GM23338 (cell line): ENCODE results near the gene ZBED5. TPM values are rescaled to one million over a fixed set of nuclear protein-coding genes. Genes with fewer than 3 reads are reported as not detected.

Experiments
- ATAC-seq: fragments of 200-7000 bp; cut with Tn5 transposase; 3 replicates; pipeline ENCODE4 v1.9.1; 2020
- DNase-seq: peaks from one replicate; pipeline ENCODE4 v3.0.0-alpha.2; 2015; ENCODE audit warnings: low spot score
- H2AFZ ChIP-seq: fragments of 200-600 bp; sonication (generic); 2 replicates; pipeline ENCODE4 v1.8.0; 2016; ENCODE audit warnings: antibody characterized with exemption, mild to moderate bottlenecking, moderate library complexity
- H3F3A ChIP-seq: fragments of 200-600 bp; sonication (generic); replicated peaks from 2 replicates; pipeline ENCODE4 v1.8.0; 2017; ENCODE audit warnings: antibody characterized with exemption, mixed run types, low read depth
- H3K27ac ChIP-seq: fragments of 200-600 bp; sonication (generic); 2 replicates; pipeline ENCODE4 v1.6.1; 2016; ENCODE audit warnings: low read depth
- H3K27me3 ChIP-seq: fragments of 200-600 bp; sonication (generic); 2 replicates; pipeline ENCODE4 v1.8.0; 2016; ENCODE audit warnings: mild to moderate bottlenecking, mixed run types, moderate library complexity; ENCODE audit not compliant: insufficient read depth
- H3K36me3 ChIP-seq: fragments of 200-600 bp; sonication (generic); 2 replicates; pipeline ENCODE4 v1.8.0; 2016; ENCODE audit warnings: mild to moderate bottlenecking; ENCODE audit not compliant: insufficient read depth
- H3K4me1 ChIP-seq: fragments of 200-600 bp; sonication (generic); 2 replicates; pipeline ENCODE4 v1.8.0; 2016; ENCODE audit warnings: mild to moderate bottlenecking, moderate library complexity; ENCODE audit not compliant: insufficient read depth
- H3K4me2 ChIP-seq: fragments of 200-600 bp; sonication (generic); 2 replicates; pipeline ENCODE4 v1.7.1; 2017; ENCODE audit warnings: mixed run types
- H3K4me3 ChIP-seq: fragments of 200-600 bp; sonication (generic); 2 replicates; pipeline ENCODE4 v1.6.1; 2016; ENCODE audit warnings: mixed run types
- H3K79me2 ChIP-seq: fragments of 200-600 bp; sonication (generic); replicated peaks from 2 replicates; pipeline ENCODE4 v1.8.0; 2017; ENCODE audit warnings: mild to moderate bottlenecking; ENCODE audit not compliant: insufficient read depth
- H3K9me2 ChIP-seq: fragments of 200-600 bp; sonication (generic); 2 replicates; pipeline ENCODE4 v1.8.0; 2017; ENCODE audit not compliant: insufficient read depth
- H4K20me1 ChIP-seq: fragments of 200-600 bp; sonication (generic); replicated peaks from 2 replicates; pipeline ENCODE4 v1.8.0; 2017; ENCODE audit warnings: mild to moderate bottlenecking; ENCODE audit not compliant: insufficient read depth
- H3K27ac Mint-ChIP-seq: 2 replicates; pipeline ENCODE4 v1.8.0; 2020; ENCODE audit warnings: inconsistent platforms, mild to moderate bottlenecking, moderate library complexity, mixed read lengths
- H3K27me3 Mint-ChIP-seq: 3 replicates; pipeline ENCODE4 v1.8.0; 2022; ENCODE audit warnings: low read depth, mild to moderate bottlenecking, moderate library complexity, mixed read lengths, inconsistent platforms; ENCODE audit not compliant: insufficient read depth, poor library complexity
- H3K36me3 Mint-ChIP-seq: 3 replicates; pipeline ENCODE4 v1.8.0; 2021; ENCODE audit warnings: low read depth, mild to moderate bottlenecking, inconsistent platforms, moderate library complexity, mixed read lengths
- H3K4me1 Mint-ChIP-seq: 3 replicates; pipeline ENCODE4 v1.8.0; 2020; ENCODE audit warnings: mild to moderate bottlenecking, inconsistent platforms, mixed read lengths
- H3K4me3 Mint-ChIP-seq: 3 replicates; pipeline ENCODE4 v1.8.0; 2021; ENCODE audit warnings: moderate library complexity, mild to moderate bottlenecking, inconsistent platforms, mixed read lengths
- H3K9me3 Mint-ChIP-seq: 3 replicates; pipeline ENCODE4 v1.8.0; 2020; ENCODE audit warnings: moderate library complexity, mild to moderate bottlenecking, inconsistent platforms, mixed read lengths
- CREB1 ChIP-seq: fragments of 250-450 bp; sonication (Bioruptor Pico); IDR thresholded peaks from 2 replicates; pipeline ENCODE4 v1.5.0; 2020; ENCODE audit warnings: low read depth, mild to moderate bottlenecking, moderate library complexity
- CTCF ChIP-seq, 2 experiments: fragments of 200-600 bp in 1 of 2; sonication (generic) in 1 of 2; conservative IDR thresholded peaks; 2 replicates each; pipeline versions ENCODE4 v1.5.1 to v1.6.1; 2016 to 2017; ENCODE audit warnings: antibody characterized with exemption in 2 of 2, low read depth in 2 of 2, mild to moderate bottlenecking in 2 of 2, moderate library complexity in 1 of 2
- ETS1 ChIP-seq: IDR thresholded peaks from 2 replicates; pipeline ENCODE4 v1.6.1; 2016; ENCODE audit warnings: antibody characterized with exemption
- EZH2phosphoT487 ChIP-seq: fragments of 200-600 bp; sonication (generic); IDR thresholded peaks from one replicate; pipeline ENCODE4 v1.8.1; 2018; ENCODE audit warnings: antibody characterized with exemption; ENCODE audit not compliant: unreplicated experiment
- JUNB ChIP-seq: IDR thresholded peaks from one replicate; pipeline ENCODE4 v1.6.1; 2016; ENCODE audit warnings: antibody characterized with exemption; ENCODE audit not compliant: unreplicated experiment
- NANOG ChIP-seq: IDR thresholded peaks from 2 replicates; pipeline ENCODE4 v1.6.1; 2016; ENCODE audit warnings: antibody characterized with exemption, borderline replicate concordance
- POLR2AphosphoS5 ChIP-seq: IDR thresholded peaks from 2 replicates; pipeline ENCODE4 v1.6.1; 2016; ENCODE audit warnings: antibody characterized with exemption, low read depth
- REST ChIP-seq: IDR thresholded peaks from one replicate; pipeline ENCODE4 v1.6.1; 2018; ENCODE audit warnings: antibody characterized with exemption; ENCODE audit not compliant: unreplicated experiment
- ZNF114 ChIP-seq: fragments of 250-450 bp; sonication (Bioruptor Pico); IDR thresholded peaks from 2 replicates; pipeline ENCODE4 v1.5.0; 2020; ENCODE audit warnings: mild to moderate bottlenecking, moderate library complexity
- ZNF331 ChIP-seq: fragments of 250-450 bp; sonication (Bioruptor Pico); IDR thresholded peaks from 2 replicates; pipeline ENCODE4 v1.5.0; 2020; ENCODE audit warnings: low read depth, mild to moderate bottlenecking, moderate library complexity
- ZNF462 ChIP-seq: fragments of 250-450 bp; sonication (Bioruptor Pico); IDR thresholded peaks from 2 replicates; pipeline ENCODE4 v1.5.0; 2020; ENCODE audit warnings: mild to moderate bottlenecking, moderate library complexity
- polyA plus RNA-seq: library from polyadenylated mRNA; unstranded; fragments of >200 nt; fragmentation: Nextera tagmentation; extraction: Ambion mirVana; gene quantifications from 2 replicates; pipeline ENCODE4 v1.2.1, GENCODE V29; 2016
- total RNA-seq: library from RNA; depleted of rRNA; stranded (reverse); fragments of >200 nt; shearing (Covaris generic); gene quantifications from 2 replicates; pipeline ENCODE4 v1.2.3, GENCODE V29; 2014

The ZBED5 gene
- total and polyA plus RNA-seq, 2 experiments from 2014 or later: 54.1 to 56.3 TPM

GRCh38 chr11:10887307-10887706 is 29.5 kb upstream of the ZBED5 start:
- Histone ChIP-seq H3K79me2 (no peaks in the 10 kb centered on the region), H3K4me2 (no peak overlapping the region), H2AFZ (no peak overlapping the region), H3K4me3 (no peak overlapping the region), H4K20me1 (no peaks in the 10 kb centered on the region), H3K27ac (no peak overlapping the region), H3K36me3 (no peaks in the 10 kb centered on the region; the same call in 1 of the 2 replicates), H3K4me1 (no peaks in the 10 kb centered on the region), H3K27me3 (no peaks in the 10 kb centered on the region), H3K9me2 (no peaks in the 10 kb centered on the region; the same call in 1 of the 2 replicates), H3F3A (no peaks in the 10 kb centered on the region)
- peaks cover 20% of the 10 kb centered on the region for H3K36me3 Mint-ChIP-seq
- DNase-seq (no peak), ATAC-seq (no peak)
- TF ChIP-seq NANOG: no peak
- TF ChIP-seq ETS1: no peak
- no peak for TF ChIP-seq ZNF114 (CRISPR knock-in tag)
- TF ChIP-seq POLR2AphosphoS5: no peak
- no peak for TF ChIP-seq JUNB
- TF ChIP-seq REST: no peak
- TF ChIP-seq CTCF (conservative IDR thresholded peaks at IDR 0.05; ENCODE audit: low read depth in 2 of 2): no peak
- TF ChIP-seq ZNF331: no peak
- TF ChIP-seq ZNF462 (CRISPR knock-in tag): no peak
- TF ChIP-seq EZH2phosphoT487: no peak
- no peak for TF ChIP-seq CREB1 (CRISPR knock-in tag)
- H3K4me1 Mint-ChIP-seq: peaks cover 4% of the 10 kb centered on the region; the same call in 1 of the 3 replicates
- no peak overlapping the region for H3K27ac Mint-ChIP-seq
- peaks cover 22% of the 10 kb centered on the region for H3K9me3 Mint-ChIP-seq
- H3K27me3 Mint-ChIP-seq: peaks cover 5% of the 10 kb centered on the region
- no peak overlapping the region for H3K4me3 Mint-ChIP-seq
